A673 (cell line): ENCODE measurements around the gene FNDC3B. TPM values are rescaled to one million over a fixed set of nuclear protein-coding genes. Genes with fewer than 3 reads are reported as not detected.

ENCODE experiments used
- BruUV-seq: library from RNA; stranded (reverse); fragments of 400-500 nt; replicated peaks from 2 replicates; lab custom pipeline; 2021; lab: Mats Ljungman, UMichigan
- CTCF ChIA-PET: fragments of 300-600 bp; sonication (Branson Sonifier 250); formaldehyde crosslinking; loops from one replicate; lab custom pipeline; 2022; ENCODE audit warnings: antibody characterized with exemption; lab: Charles Lee
- POLR2A ChIA-PET: fragments of 300-600 bp; sonication (Branson Sonifier 250); formaldehyde crosslinking; loops from one replicate; lab custom pipeline; 2022; ENCODE audit warnings: antibody characterized with exemption; ENCODE audit not compliant: low non-redundant PET; lab: Charles Lee
- DNase-seq: peaks from one replicate; pipeline ENCODE4 v3.0.0-alpha.2; 2015; ENCODE audit warnings: low spot score
- H3K27ac ChIP-seq: fragments of 200-600 bp; sonication (generic); 2 replicates; pipeline ENCODE4 v1.5.1; 2016; ENCODE audit warnings: mixed run types, low read depth, mild to moderate bottlenecking, mixed read lengths, antibody characterized with exemption, low read length; ENCODE audit not compliant: poor library complexity, severe bottlenecking
- H3K27me3 ChIP-seq: fragments of 200-600 bp; sonication (generic); replicated peaks from 2 replicates; pipeline ENCODE4 v1.6.1; 2017; ENCODE audit warnings: mixed run types, low read depth, mild to moderate bottlenecking, mixed read lengths, antibody characterized with exemption, low read length; ENCODE audit not compliant: insufficient read depth, poor library complexity
- H3K36me3 ChIP-seq: fragments of 200-600 bp; sonication (generic); 2 replicates; pipeline ENCODE4 v1.6.1; 2016; ENCODE audit warnings: mixed run types, mild to moderate bottlenecking, mixed read lengths, antibody characterized with exemption, low read length; ENCODE audit not compliant: insufficient read depth, poor library complexity, severe bottlenecking
- H3K4me1 ChIP-seq: fragments of 200-600 bp; sonication (generic); 2 replicates; pipeline ENCODE4 v1.6.1; 2017; ENCODE audit warnings: mixed run types, mild to moderate bottlenecking, mixed read lengths, antibody characterized with exemption, low read length; ENCODE audit not compliant: insufficient read depth, poor library complexity, severe bottlenecking
- H3K4me3 ChIP-seq: fragments of 200-600 bp; sonication (generic); 2 replicates; pipeline ENCODE4 v1.5.1; 2016; ENCODE audit warnings: low read depth, mixed run types, mild to moderate bottlenecking, mixed read lengths, low read length; ENCODE audit not compliant: poor library complexity, severe bottlenecking
- H3K9me3 ChIP-seq: fragments of 200-600 bp; sonication (generic); 2 replicates; pipeline ENCODE4 v1.6.1; 2016; ENCODE audit warnings: mixed run types, low read depth, mild to moderate bottlenecking, mixed read lengths, antibody characterized with exemption, low read length; ENCODE audit not compliant: poor library complexity, severe bottlenecking
- CTCF ChIP-seq: fragments of 300-800, 200-600 bp; sonication (generic); conservative IDR thresholded peaks from 2 replicates; pipeline ENCODE4 v1.5.1; 2017; ENCODE audit warnings: low read depth, mild to moderate bottlenecking, antibody characterized with exemption, low read length, moderate library complexity, mixed read lengths
- EZH2 ChIP-seq: fragments of 200-600 bp; sonication (generic); IDR thresholded peaks from 2 replicates; pipeline ENCODE4 v1.6.1; 2017; ENCODE audit warnings: borderline replicate concordance, low read depth, mild to moderate bottlenecking, mixed read lengths, antibody characterized with exemption, low read length; ENCODE audit not compliant: poor library complexity, severe bottlenecking
- intact Hi-C: fragments of 100-400 bp; cut with micrococcal nuclease; formaldehyde crosslinking; loops from one replicate; pipeline ENCODE4 v1.10.0; 2022; ENCODE audit not compliant: unreplicated experiment
- total RNA-seq: library from RNA; stranded (reverse); gene quantifications from 2 replicates; pipeline ENCODE4 v1.2.3, GENCODE V29; 2021

The FNDC3B gene
- total RNA-seq, 1 experiment from 2014 or later: 50.8 TPM

GRCh38 chr3:172174513-172175253 lies 135.3 kb downstream of the FNDC3B start:
- no TSS peak for BruUV-seq
- H3K9me3 ChIP-seq: no peaks in the 10 kb centered on the region
- no peaks in the 10 kb centered on the region for H3K36me3 ChIP-seq
- TF ChIP-seq EZH2 (no peak), CTCF (no peak)
- intact Hi-C loops: no loop called here
- H3K4me1 ChIP-seq: peaks cover 64% of the 10 kb centered on the region
- CTCF ChIA-PET: no interaction called here
- DNase-seq: no peak
- H3K4me3 ChIP-seq: no peak overlapping the region
- no peaks in the 10 kb centered on the region for H3K27me3 ChIP-seq
- POLR2A ChIA-PET: interaction anchor here (1.2 kb wide), 1 partner anchor 38 kb away, joined by 3 read pairs; no protein-coding TSS in a partner anchor
- peak overlapping the region; percentile 85 for H3K27ac ChIP-seq

- no peak for DNase-seq
- Histone ChIP-seq H3K4me3 (no peak overlapping the region), H3K4me1 (peaks cover 62% of the 10 kb centered on the region), H3K36me3 (no peaks in the 10 kb centered on the region), H3K9me3 (no peaks in the 10 kb centered on the region), H3K27ac (peak overlapping the region; percentile 85), H3K27me3 (no peaks in the 10 kb centered on the region)
- TF ChIP-seq CTCF: no peak
- no peak for TF ChIP-seq EZH2
- no TSS peak for BruUV-seq
- ChIA-PET POLR2A (interaction anchor here (0.8 to 1.2 kb wide), 2 partner anchors 39 to 84 kb away, joined by 3 to 8 read pairs; no protein-coding TSS in a partner anchor), CTCF (no interaction called here)
- intact Hi-C loops: no loop called here
Measured at GRCh38 chr3:172175254-172175599, 135.8 kb downstream of the FNDC3B start.

GRCh38 chr3:172176061-172176770 lies 136.8 kb downstream of the FNDC3B start:
- Histone ChIP-seq H3K9me3 (no peaks in the 10 kb centered on the region), H3K36me3 (no peaks in the 10 kb centered on the region), H3K4me3 (peak overlapping the region; percentile 2), H3K4me1 (peaks cover 56% of the 10 kb centered on the region), H3K27ac (peak overlapping the region; percentile 85), H3K27me3 (no peaks in the 10 kb centered on the region)
- peak; percentile 91 for DNase-seq
- POLR2A ChIA-PET: interaction anchor here (0.8 kb wide), 1 partner anchor 85 kb away, joined by 8 read pairs; no protein-coding TSS in a partner anchor
- TF ChIP-seq EZH2 (no peak), CTCF (no peak)
- intact Hi-C loops: no loop called here
- BruUV-seq: TSS peak; percentile 19
- CTCF ChIA-PET: interaction anchor here (0.5 to 2.1 kb wide), 3 partner anchors 25 to 156 kb away, joined by 3 to 6 read pairs (median 4); no protein-coding TSS in a partner anchor
